Epithelial cell of proximal tubule (primary cell): ENCODE measurements around the gene FOXE1. TPM values are rescaled to one million over a fixed set of nuclear protein-coding genes. Genes with fewer than 3 reads are reported as not detected.
A peak's percentile ranks its signal among the peaks of the same experiment; 100 is the strongest.

ENCODE experiments used
- DNase-seq: peaks from one replicate; pipeline ENCODE4 v3.0.0-alpha.2; 2011; ENCODE audit warnings: low read depth
- H3K4me3 ChIP-seq: 2 replicates; pipeline ENCODE4 v1.5.1; 2011; ENCODE audit warnings: low read depth, mild to moderate bottlenecking, low read length
- total RNA-seq: library from RNA; depleted of rRNA; stranded (reverse); fragments of >200 nt; gene quantifications from 2 replicates; pipeline ENCODE4 v1.2.3, GENCODE V29; 2015
- TF ChIP-seq, protein P1 (sequence below): conservative IDR thresholded peaks from 2 replicates; pipeline ENCODE4 v1.5.1; 2012; ENCODE audit warnings: low read depth, mild to moderate bottlenecking, low read length

Gene FOXE1
- total RNA-seq, 1 donor from 2014 or later: 0.35 TPM

DNA sequence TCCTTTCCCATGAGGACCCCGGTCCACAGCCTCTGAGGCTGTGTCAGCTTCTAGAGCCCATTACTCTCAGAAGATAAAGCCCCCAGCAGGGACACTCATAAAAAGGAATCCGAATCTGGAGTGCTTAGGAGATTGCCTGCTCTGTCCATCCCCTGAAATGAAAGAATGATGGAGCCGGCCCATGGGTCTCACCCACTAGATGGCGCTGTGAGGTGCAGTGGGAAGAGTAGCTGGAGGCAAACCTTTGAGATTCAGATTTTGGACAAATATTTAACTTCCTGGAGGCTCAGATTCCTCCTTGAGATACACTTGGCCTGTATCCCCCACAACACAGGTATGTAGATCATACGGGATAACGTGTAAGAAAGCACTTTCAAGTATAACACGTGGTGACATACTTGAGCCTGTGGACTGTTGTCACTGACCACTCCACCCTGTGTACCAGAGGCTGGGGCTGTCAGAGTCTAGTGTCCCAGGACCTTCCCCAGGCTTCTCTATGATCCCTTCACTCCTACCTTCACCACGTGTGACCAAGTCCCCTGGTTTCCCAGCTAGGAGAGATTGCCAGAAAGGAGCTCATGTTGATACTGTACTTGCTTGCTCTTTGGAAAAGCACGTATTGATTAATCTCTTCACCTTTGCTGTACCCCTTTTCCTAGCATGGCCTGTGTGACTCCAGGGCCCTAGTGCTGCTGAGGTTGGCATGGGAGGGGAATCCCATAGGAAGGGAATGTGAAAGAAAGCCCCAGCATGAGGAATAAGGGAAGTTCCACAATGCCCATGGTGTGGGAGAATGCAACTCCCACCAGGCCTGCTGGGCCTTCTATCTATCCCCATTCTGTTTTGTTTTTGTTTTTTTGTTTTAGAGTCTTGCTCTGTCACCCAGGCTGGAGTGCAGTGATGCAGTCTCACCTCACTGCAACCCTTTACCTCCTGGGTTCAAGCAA lies 37.2 kb downstream of the FOXE1 start:
- DNase-seq: no peak
- TF ChIP-seq, protein P1, sequence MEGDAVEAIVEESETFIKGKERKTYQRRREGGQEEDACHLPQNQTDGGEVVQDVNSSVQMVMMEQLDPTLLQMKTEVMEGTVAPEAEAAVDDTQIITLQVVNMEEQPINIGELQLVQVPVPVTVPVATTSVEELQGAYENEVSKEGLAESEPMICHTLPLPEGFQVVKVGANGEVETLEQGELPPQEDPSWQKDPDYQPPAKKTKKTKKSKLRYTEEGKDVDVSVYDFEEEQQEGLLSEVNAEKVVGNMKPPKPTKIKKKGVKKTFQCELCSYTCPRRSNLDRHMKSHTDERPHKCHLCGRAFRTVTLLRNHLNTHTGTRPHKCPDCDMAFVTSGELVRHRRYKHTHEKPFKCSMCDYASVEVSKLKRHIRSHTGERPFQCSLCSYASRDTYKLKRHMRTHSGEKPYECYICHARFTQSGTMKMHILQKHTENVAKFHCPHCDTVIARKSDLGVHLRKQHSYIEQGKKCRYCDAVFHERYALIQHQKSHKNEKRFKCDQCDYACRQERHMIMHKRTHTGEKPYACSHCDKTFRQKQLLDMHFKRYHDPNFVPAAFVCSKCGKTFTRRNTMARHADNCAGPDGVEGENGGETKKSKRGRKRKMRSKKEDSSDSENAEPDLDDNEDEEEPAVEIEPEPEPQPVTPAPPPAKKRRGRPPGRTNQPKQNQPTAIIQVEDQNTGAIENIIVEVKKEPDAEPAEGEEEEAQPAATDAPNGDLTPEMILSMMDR: peak; percentile 74
- no peak overlapping the region for H3K4me3 ChIP-seq

DNA sequence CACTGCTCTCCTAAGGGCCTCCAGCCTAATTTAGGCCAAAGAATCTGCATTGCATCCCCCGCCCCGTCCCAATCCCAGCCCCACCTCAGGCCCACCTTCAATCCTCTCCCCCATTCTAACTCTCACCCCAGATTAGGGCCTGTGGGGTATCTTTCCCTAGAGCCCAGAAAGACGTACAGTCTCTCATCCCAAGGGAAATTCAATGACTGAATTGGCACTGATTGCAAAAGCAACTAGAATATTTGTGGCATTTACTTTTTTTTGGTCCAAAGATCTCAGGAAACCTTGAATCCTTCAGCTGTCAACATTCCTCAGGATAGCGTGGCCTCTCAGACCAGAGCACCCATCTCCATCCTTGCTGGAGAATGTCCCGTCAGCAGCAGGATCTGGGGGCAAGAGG lies 38.7 kb downstream of the FOXE1 start:
- H3K4me3 ChIP-seq: no peak overlapping the region
- TF ChIP-seq, protein P1: no peak
- no peak for DNase-seq

DNA sequence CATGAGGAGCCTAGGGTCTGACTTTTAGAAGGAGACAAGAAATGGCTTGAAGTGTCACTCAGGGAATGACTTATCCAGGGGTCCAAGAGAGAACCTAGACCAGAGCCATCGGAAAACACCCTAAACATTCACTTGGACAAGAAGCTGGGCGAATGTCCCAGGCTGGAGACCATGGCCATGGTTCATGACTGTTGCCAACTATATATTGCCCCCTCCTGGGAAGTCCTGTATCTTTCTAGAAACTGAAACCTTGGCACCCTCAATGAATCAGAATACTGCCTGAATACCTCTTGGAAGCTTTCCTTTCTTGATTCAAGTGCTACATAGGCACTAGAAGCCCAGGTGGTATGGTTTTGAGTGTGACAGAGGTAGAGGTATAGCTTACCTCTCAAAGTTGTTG lies 39.4 kb downstream of the FOXE1 start:
- H3K4me3 ChIP-seq: no peak overlapping the region
- TF ChIP-seq, protein P1: no peak
- DNase-seq: no peak

DNA sequence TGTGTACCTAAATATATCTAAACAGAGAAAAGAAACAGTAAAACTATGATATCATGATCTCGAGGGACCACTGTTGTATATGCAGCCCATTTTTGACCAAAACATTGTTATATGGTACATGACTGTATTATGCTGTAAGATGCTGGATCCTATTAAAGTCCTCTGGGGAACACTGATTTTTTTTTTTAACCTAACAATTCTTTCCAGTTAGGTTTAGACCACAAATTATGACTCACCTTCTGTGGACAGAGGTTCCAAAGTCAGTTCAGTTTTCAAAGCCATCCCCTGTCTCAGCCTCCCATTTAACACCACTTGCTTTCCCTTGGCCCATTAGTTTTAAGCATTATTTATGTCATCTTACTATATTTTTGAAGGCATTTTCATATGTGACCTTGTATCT lies 42.2 kb downstream of the FOXE1 start:
- TF ChIP-seq, protein P1: no peak
- no peak for DNase-seq
- H3K4me3 ChIP-seq: no peak overlapping the region

DNA sequence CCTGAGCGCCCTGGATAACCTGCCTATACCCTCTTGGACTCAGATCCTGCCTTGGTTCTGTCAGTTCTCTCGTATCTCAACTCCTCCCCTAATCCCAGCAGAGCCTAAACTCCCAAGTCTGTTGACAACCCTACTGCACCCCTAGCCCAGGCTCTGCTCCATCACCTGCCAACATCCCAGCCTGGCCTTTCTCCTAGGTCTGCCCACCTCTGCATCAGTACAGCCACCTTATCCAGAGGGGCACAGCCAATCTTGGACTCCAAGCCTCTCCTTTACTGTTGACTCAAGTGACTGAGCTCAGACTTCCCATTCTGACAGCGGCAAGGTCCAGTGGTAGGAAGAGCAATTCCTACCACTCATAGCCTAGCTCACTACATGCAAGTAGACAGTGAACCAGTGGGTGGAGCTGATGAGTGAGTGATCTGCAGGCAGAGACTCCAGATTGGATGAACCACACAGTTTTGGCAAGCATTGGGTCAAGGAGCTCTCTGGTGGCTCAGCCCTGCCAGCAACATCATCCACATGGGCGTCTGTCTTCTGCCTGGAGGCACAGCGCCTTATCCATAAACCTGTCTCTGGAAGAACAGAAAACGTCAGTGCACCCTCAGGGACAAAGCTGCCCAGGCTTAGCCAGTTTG lies 42.8 kb downstream of the FOXE1 start:
- TF ChIP-seq, protein P1: peak; percentile 42
- no peak for DNase-seq
- no peak overlapping the region for H3K4me3 ChIP-seq

DNA sequence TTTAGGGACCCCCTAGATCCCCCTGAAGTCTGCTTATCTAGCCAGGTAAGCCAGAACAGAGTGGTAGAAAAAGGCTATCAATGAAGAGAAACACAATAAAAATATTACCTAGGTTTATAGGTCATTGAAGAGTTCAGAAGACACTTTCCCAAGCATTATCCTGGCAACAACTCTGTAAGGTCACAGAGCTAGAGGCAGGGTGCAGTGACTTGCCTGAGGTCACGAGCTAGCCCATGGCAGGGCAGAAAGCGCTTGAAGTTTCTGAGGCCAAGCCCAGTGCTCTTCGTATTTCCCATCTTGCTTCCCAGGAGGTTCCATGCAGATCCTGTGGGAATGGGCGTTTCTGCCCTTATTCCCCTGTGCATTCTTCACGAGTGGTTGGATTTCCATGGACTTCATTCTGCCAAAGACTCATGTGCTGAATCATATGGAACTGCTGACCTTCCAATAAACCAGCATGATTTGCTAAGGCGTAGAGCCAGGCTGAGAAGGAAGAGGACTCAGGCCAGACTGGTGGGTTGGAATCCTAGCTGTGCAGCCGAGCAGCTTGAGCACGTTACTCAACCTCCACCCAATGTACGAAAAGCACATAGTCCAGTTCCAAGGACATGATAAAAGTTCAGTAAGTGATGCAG lies 47.2 kb downstream of the FOXE1 start:
- TF ChIP-seq, protein P1: no peak
- no peak overlapping the region for H3K4me3 ChIP-seq
- DNase-seq: no peak
